ENCODE data around the gene SGSM2.

The SGSM2 gene

GRCh38 chr17:2421315-2422147 is 84.2 kb downstream of the SGSM2 start:
- DNase-seq (ENCODE audit: low read depth in 1 of 2, low spot score in 1 of 2) = no peak

GRCh38 chr17:2423271-2423670 is 86.0 kb downstream of the SGSM2 start:
- DNase-seq (ENCODE audit: low read depth in 1 of 2, low spot score in 1 of 2) = no peak

- no peak for DNase-seq (ENCODE audit: low read depth in 1 of 2, low spot score in 1 of 2)
These were observed 89.9 kb downstream of the SGSM2 start for GRCh38 chr17:2427215-2427614.

- no peak for DNase-seq (ENCODE audit: low read depth in 1 of 2, low spot score in 1 of 2)
These were observed 90.6 kb downstream of the SGSM2 start for GRCh38 chr17:2427910-2428309.
